ENCODE measurements around the gene PDE4D. TPM values are rescaled to one million over a fixed set of nuclear protein-coding genes. Genes with fewer than 3 reads are reported as not detected.

PDE4D gene
- total and polyA plus RNA-seq, 2 donors (not counting 3 experiments of a cell fraction or from before 2014, with no cell fraction given): 34.5 to 51.2 TPM

GRCh38 chr5:59272809-59273427 is 620.6 kb downstream of the PDE4D start:
- no peak for FAIRE-seq
- H3K27me3 ChIP-seq (ENCODE audit: control insufficient read depth in 2 of 2, insufficient read depth in 2 of 2, low read length in 2 of 2): no peaks in the 10 kb centered on the region
- POLR2A ChIA-PET: no interaction called here
- no peak overlapping the region for H2AFZ ChIP-seq (ENCODE audit: low read depth, low read length)
- H3K9me3 ChIP-seq (replicated peaks; ENCODE audit: control insufficient read depth, insufficient read depth, low read length): no peaks in the 10 kb centered on the region
- peaks cover 21% of the 10 kb centered on the region for H3K4me1 ChIP-seq (ENCODE audit: control insufficient read depth, extremely low read depth, insufficient read depth, low read length)
- H3K9ac ChIP-seq (replicated peaks; ENCODE audit: extremely low read depth, insufficient read depth, low read length): no peak overlapping the region
- dilution Hi-C loops (cut with MboI; ENCODE audit: extremely low pct_ligation_motif_present, low sequenced_read_pairs) (no loop called here), intact Hi-C loops (cut with micrococcal nuclease) (no loop called here)
- peaks cover 1% of the 10 kb centered on the region for H4K20me1 ChIP-seq (replicated peaks; ENCODE audit: control insufficient read depth, extremely low read depth, insufficient read depth, low read length)
- no peak for DNase-seq (ENCODE audit: low read depth, low spot score)
- CTCF ChIA-PET: interaction anchor here (2.5 kb wide), 1 partner anchor 95 kb away, joined by 8 read pairs; no protein-coding TSS in a partner anchor
- no peaks in the 10 kb centered on the region for H3K9me1 ChIP-seq (replicated peaks; ENCODE audit: control insufficient read depth, extremely low read depth, insufficient read depth, low read length)
- H3K27ac ChIP-seq (ENCODE audit: insufficient read depth, low read depth, low read length): no peak overlapping the region
- H3K79me2 ChIP-seq (ENCODE audit: control insufficient read depth, insufficient read depth, low read length): no peaks in the 10 kb centered on the region
- no TSS peak for BruUV-seq (replicated peaks)
- H3K4me2 ChIP-seq (ENCODE audit: insufficient read depth, low read length): peak overlapping the region; percentile 100
- H3K4me3 ChIP-seq (replicated peaks in 1 of 3; ENCODE audit: insufficient read depth in 1 of 3, low read depth in 1 of 3, low read length in 3 of 3): peak overlapping the region in 2 of 3 experiments; percentile 12 to 97
- no peak for TF ChIP-seq JUN (IDR thresholded peaks at IDR 0.05; ENCODE audit: borderline replicate concordance, insufficient read depth, insufficient read length, low read depth)
- TF ChIP-seq POLR2A (IDR thresholded peaks at IDR 0.05; ENCODE audit: low read depth, low read length): no peak
- TF ChIP-seq POLR2AphosphoS5 (IDR thresholded peaks at IDR 0.05; ENCODE audit: insufficient read depth, low read depth, low read length): no peak
- no peak for TF ChIP-seq FOS (IDR thresholded peaks at IDR 0.05; ENCODE audit: borderline replicate concordance, insufficient read depth, low read length)
- TF ChIP-seq MYC (IDR thresholded peaks at IDR 0.05; ENCODE audit: low read depth, low read length): no peak
- H3K36me3 ChIP-seq (ENCODE audit: control insufficient read depth in 2 of 2, extremely low read depth in 1 of 2, insufficient read depth in 2 of 2, low read length in 2 of 2): no peaks in the 10 kb centered on the region

GRCh38 chr5:59268756-59269415 is 624.6 kb downstream of the PDE4D start:
- Histone ChIP-seq H3K4me3 (replicated peaks in 1 of 3; ENCODE audit: insufficient read depth in 1 of 3, low read depth in 1 of 3, low read length in 3 of 3) (no peak overlapping the region), H3K27me3 (ENCODE audit: control insufficient read depth in 2 of 2, insufficient read depth in 2 of 2, low read length in 2 of 2) (no peaks in the 10 kb centered on the region), H3K4me2 (ENCODE audit: insufficient read depth, low read length) (no peak overlapping the region), H2AFZ (ENCODE audit: low read depth, low read length) (no peak overlapping the region), H3K4me1 (ENCODE audit: control insufficient read depth, extremely low read depth, insufficient read depth, low read length) (no peaks in the 10 kb centered on the region), H4K20me1 (replicated peaks; ENCODE audit: control insufficient read depth, extremely low read depth, insufficient read depth, low read length) (peaks cover 2% of the 10 kb centered on the region), H3K27ac (ENCODE audit: insufficient read depth, low read depth, low read length) (no peak overlapping the region), H3K9me1 (replicated peaks; ENCODE audit: control insufficient read depth, extremely low read depth, insufficient read depth, low read length) (no peaks in the 10 kb centered on the region), H3K36me3 (ENCODE audit: control insufficient read depth in 2 of 2, extremely low read depth in 1 of 2, insufficient read depth in 2 of 2, low read length in 2 of 2) (no peaks in the 10 kb centered on the region), H3K9ac (replicated peaks; ENCODE audit: extremely low read depth, insufficient read depth, low read length) (no peak overlapping the region), H3K9me3 (replicated peaks; ENCODE audit: control insufficient read depth, insufficient read depth, low read length) (no peaks in the 10 kb centered on the region), H3K79me2 (ENCODE audit: control insufficient read depth, insufficient read depth, low read length) (no peaks in the 10 kb centered on the region)
- FAIRE-seq (no peak), DNase-seq (ENCODE audit: low read depth, low spot score) (no peak)
- no TSS peak for BruUV-seq (replicated peaks)
- TF ChIP-seq EZH2 (IDR thresholded peaks at IDR 0.05; ENCODE audit: borderline replicate concordance, low read depth, low read length, severe bottlenecking): no peak
- no peak for TF ChIP-seq MAX (IDR thresholded peaks at IDR 0.05; ENCODE audit: insufficient read depth, insufficient read length)
- TF ChIP-seq GATA2 (IDR thresholded peaks at IDR 0.05; ENCODE audit: insufficient read depth, insufficient read length, low read depth, low read length): no peak
- TF ChIP-seq POLR2A (IDR thresholded peaks at IDR 0.05; ENCODE audit: low read depth, low read length): no peak
- no peak for TF ChIP-seq MYC (IDR thresholded peaks at IDR 0.05; ENCODE audit: low read depth, low read length)
- TF ChIP-seq CTCF (IDR thresholded peaks at IDR 0.05; ENCODE audit: extremely low read depth in 1 of 2, insufficient read depth in 1 of 2, low read depth in 1 of 2, low read length in 2 of 2): no peak
- no peak for TF ChIP-seq JUN (IDR thresholded peaks at IDR 0.05; ENCODE audit: borderline replicate concordance, insufficient read depth, insufficient read length, low read depth)
- TF ChIP-seq POLR2AphosphoS5 (IDR thresholded peaks at IDR 0.05; ENCODE audit: insufficient read depth, low read depth, low read length): no peak
- ChIA-PET POLR2A (no interaction called here), CTCF (no interaction called here)
- dilution Hi-C loops (cut with MboI; ENCODE audit: extremely low pct_ligation_motif_present, low sequenced_read_pairs): no loop called here
- intact Hi-C loops (cut with micrococcal nuclease): no loop called here

Measured in endothelial cell of umbilical vein (primary cell).